GM19438 (cell line): ENCODE results near the gene ZNF688.
"Not testable (repeated sequence)": the region's sequence is repeated elsewhere in the genome, so short reads cannot be mapped to it uniquely, and the experiment has no call there.

Source experiments
- ATAC-seq: cut with Tn5 transposase; IDR thresholded peaks from one replicate; pipeline ENCODE4 v1.9.1; 2021; ENCODE audit warnings: low read depth; ENCODE audit not compliant: unreplicated experiment

Gene ZNF688

DNA sequence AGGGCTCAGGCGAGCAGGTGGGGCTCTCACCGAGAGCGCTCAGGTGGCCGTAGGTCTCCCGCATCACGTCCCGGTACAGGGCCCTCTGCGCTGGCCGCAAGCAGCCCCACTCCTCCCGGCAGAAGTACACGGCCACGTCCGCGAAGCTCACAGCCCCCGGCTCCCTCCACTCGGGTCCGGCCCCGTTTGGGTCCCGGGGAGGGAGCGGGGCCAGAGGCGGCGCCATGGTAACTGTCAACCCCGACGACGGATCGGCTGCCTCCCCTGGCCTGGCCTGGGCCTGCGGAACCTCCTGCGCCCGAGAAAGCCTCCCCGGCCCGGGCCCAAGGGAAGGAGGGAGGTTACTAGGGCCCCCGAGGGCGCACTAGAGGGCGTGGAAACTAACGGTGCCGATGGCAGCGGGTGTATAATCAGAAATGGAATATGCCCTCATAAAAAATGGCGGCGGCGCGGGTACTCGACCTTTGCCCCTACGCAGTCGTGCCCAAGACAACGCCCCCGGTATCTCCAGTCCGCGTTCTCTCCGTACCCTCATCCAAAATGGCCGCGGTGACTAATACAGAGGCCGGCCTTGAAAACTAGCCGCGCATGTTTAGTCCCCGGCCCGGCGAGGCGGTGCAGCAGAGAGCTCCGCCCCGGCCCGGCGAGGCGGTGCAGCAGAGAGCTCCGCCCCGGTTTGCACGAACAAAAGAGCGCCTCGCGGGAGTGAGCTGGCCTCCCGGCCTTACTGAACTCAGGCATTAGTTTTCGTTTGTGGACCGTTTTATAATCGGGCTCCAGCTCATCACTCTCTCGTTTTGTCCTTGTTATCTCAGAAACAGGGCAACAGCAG lies 13.3 kb downstream of the ZNF688 start, which contains the start of gene ZNF764:
TSS of gene ZNF764 (minus strand) at position 418 of the 832 bp plus-strand sequence. CDS start at position 226, 192 bp downstream.
- peak; percentile 89 for ATAC-seq

DNA sequence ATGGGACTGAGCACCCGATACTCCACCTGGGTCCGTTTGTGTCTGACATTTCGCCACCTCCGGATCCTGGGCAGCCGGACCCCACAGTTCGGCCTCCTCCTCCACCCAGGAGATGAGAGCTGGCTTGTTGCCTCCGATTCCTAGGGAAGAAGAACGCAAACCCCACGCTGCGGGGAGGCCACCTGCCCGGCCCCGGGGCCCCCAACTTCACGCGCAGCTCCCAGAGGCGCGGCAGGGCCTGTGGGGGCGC lies 13.9 kb downstream of the ZNF688 start:
- peak; percentile 5 for ATAC-seq

DNA sequence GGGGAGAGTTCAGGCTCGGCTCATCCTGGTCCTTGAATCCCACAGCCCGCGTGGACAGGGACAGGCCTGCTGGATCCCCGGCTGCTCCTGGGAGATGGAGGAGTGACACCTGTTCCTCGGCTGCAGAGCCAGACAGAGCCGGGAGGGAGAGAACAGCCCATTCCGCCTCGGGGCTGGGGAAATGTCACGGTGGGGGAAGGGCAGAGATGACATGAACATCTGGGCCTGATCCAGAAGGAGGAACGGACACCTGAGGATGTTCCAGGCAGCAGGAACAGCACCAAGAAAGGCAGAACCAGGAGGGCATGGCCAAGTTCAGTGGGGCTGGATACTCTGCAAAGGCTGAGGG lies 15.4 kb downstream of the ZNF688 start:
- ATAC-seq, result no peak

DNA sequence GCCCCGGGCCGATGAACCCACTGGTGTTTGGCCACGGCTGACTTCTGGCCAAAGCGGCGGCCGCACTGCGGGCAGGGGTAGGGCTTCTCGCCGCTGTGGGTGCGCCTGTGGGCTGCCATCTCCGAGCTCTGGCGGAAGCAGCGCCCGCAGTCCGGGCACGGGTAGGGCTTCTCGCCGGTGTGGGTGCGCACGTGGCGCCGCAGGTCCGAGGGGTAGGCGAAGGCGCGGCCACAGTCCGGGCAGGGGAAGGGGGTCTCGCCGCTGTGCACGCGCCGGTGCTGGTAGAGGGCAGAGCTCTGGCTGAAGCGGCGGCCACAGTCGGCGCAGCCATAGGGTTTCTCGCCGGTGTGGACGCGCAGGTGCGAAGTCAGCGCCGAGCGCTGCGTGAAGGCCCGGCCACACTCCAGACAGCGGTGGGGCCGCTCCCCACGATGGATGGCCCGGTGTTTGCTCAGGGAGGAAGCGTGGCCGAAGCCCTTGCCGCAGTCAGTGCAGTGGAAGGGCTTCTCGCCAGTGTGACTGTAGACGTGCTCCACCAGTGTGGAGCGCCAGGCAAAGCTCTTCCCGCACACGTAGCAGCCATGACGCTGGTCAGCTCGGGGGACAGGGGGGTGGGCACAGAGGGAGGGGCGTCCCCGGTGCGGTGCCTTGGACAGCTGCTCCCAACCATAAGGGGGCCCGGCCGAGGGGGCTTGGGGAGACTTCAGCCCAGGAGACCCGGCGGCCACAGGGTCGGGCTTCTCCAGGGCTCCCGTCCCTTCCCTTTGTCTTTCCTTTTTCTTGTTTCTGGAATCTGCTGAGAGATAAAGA lies 16.0 kb downstream of the ZNF688 start:
- no peak for ATAC-seq

DNA sequence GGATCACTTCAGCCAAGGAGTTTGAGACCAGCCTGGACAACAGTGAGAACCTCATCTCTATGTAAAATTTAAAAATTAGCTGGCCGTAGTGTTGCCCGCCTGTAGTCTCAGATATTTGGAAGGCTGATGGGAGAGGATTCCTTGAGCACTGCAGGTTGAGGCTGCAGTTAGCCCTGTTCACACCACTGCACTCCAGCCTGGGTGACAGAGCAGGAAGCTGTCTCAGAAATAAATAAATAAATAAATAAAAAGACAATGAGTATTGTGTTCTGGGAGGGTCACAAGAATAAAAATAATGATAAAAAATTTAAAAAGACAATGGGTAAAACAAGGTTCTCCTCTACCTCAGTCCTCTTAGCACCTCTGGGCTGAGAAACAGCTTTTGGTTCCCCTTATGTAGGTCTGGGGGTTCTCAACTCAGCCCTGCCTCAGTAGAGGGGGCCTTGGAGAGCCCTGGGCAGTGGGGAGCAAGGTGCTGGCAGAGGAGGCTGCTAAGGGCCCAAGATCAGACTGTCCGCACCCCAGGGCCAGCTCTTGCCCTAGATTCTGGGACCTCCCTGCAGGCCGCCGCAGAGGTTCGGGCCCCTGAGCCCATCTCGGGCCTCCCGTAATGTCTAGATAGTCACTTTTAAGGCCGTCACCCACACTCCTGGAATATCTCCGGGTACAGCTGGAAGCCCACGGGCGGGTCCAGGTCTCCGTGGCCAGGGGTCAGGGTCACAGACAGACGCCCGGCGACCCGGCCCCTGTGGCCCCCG lies 16.8 kb downstream of the ZNF688 start:
- ATAC-seq, result no peak

DNA sequence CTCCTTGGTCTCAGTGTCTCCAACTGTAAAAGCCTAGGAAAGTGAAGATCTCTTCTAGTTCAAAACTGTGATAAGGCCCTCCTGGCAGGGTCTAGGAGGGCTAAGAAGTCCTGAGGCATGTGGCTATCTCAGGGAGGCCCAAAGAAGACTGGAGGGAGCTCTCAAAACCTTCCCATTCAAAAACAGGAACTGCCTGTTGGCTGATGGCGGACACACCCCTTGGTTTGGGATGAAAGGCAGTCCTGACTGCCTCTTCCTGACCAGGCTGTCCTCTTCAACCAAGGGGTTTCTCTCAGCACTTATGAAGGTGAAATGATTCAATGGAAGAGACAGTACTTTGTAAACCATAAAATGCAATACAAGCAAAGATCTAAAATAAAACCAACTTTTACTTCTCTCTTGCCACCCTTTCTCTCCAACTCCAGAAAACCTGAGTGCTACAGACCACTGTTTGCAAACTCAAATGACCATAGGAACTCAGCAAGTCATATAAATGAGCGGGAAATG lies 18.1 kb downstream of the ZNF688 start:
- ATAC-seq, result no peak

DNA sequence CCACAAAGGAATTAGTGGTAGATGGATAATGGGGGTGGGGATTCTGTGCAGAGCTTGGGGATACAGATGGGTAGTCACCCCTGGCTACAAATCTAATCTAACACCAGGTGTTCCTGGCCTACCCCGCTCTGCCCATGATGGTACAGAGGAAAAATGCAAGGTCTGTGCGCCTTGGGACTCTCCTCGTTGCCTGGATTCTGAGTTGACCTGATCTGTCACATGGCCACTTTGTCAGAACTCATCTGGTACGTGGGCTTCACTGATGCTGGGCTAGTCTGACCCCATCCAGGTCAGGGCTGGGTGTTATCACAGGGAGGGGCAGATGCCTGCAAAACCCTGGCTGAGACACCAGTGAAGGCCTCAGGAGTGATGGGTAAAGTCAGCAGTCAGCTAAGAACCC lies 18.6 kb downstream of the ZNF688 start:
- no peak for ATAC-seq

DNA sequence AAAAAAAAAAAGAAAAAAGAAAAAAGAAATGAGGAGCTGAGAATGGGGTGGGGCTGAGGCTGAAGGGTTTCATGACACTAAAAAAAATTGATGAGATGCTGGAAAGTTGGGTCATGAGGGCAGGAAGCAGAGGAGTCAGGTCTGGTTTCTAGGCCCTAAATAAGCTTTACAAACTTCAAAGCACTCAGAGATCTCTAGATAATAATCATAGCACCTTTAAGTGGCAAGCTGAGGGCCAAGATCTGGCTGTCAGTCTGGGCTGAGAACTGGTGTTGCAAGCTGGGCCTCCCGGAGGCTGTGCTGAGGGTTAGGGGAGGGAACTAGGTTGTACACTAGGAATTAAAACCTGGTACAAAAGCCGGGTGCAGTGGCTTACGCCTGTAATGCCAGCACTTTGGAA lies 19.7 kb downstream of the ZNF688 start:
- ATAC-seq, result no peak

DNA sequence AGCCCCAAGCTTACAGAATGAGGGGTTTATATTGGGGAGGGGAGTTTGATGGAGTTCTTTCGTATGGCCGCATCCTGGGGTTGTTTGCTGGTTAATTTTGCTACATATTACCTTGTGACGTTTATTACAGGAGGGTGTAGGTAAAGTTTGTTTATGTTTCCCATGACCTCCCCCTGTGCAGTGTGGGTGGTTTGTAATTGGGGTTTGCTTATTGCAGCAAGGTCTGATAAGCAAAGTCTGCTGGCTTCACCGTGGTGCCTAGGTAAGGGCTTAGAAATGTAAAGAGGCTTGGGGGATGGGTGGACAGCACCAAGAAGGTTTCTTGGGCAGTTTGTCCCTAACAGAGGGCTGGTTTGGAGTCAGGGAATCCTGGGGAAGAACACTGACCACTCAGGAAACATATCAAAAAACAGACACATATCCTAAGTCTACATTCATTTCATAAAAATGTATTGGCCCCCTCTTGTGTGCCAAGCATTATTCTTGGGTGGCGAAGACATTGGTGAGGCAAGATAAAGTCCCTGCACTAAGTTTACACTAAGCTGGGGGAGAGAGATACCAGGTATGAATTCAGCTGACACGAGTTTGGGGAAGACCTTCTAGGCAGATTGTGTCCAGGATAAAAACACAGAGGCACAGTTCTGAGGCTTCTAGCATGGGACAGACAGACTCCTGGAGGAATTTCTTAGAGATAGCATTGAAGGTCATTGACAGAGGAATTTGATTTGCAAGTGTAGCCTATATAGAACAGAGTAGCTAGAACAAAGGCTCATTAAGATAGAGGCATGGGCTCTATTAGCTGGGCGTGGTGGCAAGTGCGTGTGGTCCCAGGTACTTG lies 22.9 kb downstream of the ZNF688 start:
- ATAC-seq, result no peak

DNA sequence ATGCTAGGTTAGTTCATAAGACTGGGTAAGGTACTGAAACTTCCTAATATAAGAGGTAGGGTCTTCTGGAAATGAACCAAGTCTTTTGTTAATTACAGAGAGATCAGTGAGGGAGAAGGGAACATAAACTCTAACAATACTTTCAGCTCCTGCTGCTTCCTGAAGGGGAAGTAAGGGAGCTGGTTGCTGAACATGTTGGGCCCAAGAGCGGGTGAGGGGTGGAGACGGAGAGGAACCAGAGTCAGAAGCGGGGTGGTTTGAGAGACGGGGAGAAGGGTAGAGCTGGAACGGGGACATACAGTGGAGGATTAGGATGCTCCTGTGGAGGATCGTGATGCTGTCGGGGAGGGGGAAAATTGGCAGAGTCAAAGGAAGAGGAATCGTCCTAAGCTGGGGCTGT lies 25.4 kb downstream of the ZNF688 start:
- no peak for ATAC-seq

DNA sequence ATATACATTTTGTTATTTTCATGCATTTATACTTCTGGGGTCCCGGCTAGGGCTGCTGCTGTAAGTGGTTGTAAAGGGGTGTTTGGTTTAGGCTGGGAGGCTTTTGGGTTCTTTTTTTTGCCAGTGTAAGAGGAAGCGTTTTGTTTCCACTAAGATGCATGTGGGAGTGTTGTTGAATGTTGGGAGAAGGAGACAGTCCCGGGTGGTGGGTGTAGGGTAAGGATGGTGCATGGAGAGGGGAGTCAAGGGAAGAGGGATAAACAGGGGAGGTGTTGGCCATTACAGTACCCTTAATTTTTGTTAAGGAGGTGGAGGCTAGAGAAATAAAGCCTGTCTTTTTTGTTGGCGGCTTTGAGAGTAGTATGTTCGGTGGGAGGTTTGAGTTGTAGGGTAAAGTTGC lies 28.4 kb downstream of the ZNF688 start:
- no peak for ATAC-seq

DNA sequence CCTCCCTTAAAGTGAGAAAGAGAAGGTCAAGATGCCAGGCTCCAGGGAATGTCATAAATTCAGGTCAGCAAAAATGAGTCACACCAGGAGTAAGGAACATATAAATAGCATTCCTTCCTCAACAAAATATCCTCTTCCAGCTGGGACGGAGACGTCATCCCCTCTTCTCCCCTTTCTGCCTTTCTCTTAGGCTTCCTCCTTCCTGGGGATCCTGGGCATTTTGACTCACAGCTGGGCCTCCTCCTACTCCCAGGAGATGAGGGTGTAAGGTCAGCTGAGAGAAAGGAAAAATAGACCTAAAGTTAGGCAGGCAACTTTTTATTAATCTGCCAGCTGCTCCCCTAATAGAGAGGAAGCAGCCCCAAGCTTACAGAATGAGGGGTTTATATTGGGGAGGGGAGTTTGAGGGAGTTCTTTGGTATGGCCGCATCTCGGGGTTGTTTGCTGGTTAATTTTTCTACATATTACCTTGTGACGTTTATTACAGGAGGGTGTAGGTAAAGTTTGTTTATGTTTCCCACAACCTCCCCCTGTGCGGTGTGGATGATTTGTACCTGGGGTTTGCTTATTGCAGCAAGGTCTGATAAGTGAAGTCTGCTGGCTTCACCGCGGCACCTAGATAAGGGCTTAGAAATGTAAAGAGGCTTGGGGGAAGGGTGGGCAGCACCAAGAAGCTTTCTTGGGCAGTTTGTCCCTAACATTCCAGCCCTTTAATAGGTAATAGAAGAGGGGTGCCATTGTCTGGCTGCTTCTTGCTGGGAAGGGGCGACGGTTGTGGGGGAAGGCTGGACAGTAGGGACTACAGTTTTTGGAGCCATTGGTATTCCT lies 29.8 kb downstream of the ZNF688 start:
- no peak for ATAC-seq

DNA sequence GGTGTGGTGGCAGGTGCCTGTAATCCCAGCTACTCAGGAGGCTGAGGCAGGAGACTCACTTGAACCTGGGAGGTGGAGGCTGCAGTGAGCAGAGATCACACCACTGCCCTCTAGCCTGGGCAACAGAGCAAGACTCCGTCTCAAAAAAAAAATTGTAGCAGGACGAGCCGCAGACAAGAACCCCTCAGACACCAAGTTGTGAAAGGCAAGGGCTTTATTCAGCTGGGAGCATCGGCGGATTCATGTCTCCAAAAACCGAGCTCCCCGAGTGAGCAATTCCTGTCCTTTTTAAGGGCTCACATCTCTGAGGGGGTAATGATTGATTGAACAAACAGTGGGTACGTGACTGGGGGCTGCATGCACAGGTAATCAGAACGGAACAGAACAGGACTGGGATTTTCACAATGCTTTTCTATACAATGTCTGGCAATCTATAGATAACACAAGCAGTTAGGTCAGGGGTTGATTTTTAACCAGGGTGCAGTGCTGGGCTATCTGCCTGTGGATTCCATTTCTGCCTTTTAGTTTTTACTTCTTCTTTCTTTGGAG lies 30.5 kb downstream of the ZNF688 start:
- ATAC-seq, result not testable (repeated sequence)

DNA sequence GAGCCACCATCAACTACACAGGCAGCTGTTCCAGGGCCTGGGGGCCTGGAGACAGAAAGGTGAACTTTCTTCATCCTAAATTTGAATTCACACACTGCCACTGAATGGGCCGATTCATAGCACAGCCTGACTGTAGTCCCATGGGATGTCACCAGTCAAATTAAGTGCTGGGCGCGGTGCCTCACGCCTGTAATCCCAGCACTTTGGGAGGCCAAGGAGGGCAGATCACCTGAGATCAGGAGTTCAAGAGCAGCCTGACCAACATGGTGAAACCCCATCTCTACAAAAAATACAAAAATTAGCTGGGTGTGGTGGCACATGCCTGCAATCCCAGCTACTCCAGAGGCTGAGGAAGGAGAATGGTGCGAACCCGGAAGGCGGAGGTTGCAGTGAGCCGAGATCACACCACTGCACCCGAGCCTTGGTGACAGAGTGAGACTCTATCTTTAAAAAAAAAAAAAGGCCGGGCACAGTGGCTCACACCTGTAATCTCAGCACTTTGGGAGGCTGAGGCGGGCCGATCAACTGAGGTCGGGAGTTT lies 31.5 kb downstream of the ZNF688 start:
- ATAC-seq, result not testable (repeated sequence)

DNA sequence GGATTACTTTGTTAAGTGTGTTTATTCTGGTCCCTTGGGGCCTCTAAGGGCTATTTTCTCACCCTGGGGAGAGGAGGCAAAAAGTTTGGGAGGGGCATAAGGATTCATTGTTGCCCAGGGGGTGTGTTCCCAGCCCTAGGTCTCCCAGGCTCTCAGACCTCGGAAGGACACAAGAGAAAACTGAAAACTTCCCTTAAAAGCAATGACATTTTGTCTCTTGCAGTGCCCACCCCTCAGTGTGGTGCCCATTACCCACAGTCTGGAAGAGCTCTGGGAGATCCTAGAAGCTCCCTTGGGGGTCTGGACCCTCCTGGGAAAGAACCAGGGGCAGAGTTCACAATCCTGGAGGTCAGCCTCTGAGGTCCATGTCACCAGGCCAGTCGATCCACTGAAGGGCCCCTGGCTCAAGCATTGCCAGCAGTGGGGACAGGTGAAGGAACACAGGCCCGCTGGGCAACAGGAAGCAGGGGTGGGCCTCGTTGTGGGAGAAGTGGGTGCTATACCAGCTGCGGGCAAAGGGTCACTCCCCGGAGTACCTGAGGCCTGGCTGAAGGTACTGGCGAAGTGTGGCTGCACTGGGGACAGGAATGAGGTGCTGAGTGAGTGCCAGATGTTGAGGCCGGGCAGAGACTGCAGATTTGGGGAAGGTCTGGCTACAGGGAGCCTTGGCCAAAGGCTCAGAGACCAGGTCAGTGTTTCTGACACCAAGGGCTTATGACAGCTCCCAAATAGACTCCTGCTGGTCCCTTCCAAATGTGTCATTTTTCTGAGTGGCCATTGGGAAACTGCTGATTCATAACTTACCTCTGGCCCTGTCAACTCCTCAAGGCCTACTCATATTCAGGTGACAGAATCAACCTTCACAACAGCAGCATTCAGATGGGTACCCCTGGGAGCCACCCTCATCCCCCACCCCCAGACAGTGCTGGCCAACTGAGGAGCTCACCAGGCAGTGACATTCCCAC lies 32.2 kb downstream of the ZNF688 start:
- no peak for ATAC-seq

DNA sequence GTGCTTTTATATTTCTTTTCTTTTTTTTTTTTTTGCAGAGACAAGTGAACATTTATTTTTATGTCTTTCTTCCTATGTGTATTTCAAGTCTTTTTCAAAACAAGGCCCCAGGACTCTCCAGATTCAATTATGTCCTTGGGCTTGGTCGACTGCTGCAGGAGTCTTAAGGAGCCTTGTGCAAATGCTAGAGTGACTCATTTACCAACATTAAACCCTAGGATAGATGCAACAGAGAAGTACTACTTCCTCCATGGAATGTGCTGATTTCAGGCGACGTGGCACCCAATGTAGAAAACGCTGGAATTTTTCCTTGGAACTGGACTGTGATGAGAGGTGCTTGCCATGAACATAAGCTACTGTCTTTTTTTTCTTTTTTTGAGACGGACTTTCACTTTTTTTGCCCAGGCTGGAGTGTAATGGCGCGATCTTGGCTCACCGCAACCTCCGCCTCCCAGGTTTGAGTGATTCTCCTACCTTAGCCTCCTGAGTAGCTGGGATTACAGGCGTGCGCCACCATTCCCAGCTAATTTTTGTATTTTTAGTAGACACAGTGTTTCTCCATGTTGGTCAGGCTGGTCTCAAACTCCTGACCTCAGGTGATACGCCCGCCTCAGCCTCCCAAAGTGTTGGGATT lies 35.0 kb downstream of the ZNF688 start:
- ATAC-seq, result not testable (repeated sequence)

DNA sequence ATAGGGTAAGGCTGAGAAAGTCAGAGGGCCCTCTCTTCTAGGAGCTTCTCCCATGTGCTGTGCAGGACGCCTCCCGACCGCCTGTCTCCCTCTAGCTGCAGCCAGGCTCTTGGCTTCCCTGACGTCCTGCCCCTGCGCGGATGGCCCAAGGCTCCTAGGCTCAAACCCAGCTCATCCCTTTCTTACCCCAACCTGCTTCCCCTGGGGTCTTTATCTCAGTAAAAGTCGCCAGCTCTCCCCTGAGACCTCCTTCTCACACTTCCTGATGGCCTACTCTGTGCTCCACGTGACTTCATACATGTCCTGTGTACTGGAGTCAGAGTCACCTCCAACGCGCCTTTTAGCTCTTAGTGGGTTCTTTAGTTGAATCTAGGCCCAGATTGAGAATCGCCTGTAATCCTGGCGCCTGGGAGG lies 35.7 kb downstream of the ZNF688 start:
- ATAC-seq, result no peak
